HG02642 (cell line): Measurements from ENCODE around the gene ZNF81.
"Not testable (repeated sequence)": the region's sequence is repeated elsewhere in the genome, so short reads cannot be mapped to it uniquely, and the experiment has no call there.

ENCODE experiments used
- ATAC-seq: cut with Tn5 transposase; IDR thresholded peaks from one replicate; pipeline ENCODE4 v1.9.1; 2021; ENCODE audit warnings: mild to moderate bottlenecking; ENCODE audit not compliant: unreplicated experiment, poor library complexity

The ZNF81 gene

GRCh38 chrX:47918274-47918673, 81.6 kb downstream of the ZNF81 start:
- no peak for ATAC-seq

GRCh38 chrX:47927212-47927611, 90.5 kb downstream of the ZNF81 start:
- no peak for ATAC-seq

- ATAC-seq = not testable (repeated sequence)
These were observed 95.3 kb downstream of the ZNF81 start for GRCh38 chrX:47931970-47932369.

- no peak for ATAC-seq
These were observed 97.2 kb downstream of the ZNF81 start for GRCh38 chrX:47933946-47934345.

GRCh38 chrX:47936224-47936939, 99.7 kb downstream of the ZNF81 start:
- no peak for ATAC-seq

GRCh38 chrX:47936940-47937317, 100.2 kb downstream of the ZNF81 start:
- ATAC-seq = no peak

- no peak for ATAC-seq
These were observed 103.7 kb downstream of the ZNF81 start for GRCh38 chrX:47940448-47940847.

GRCh38 chrX:47941423-47941822, 104.7 kb downstream of the ZNF81 start:
- ATAC-seq = no peak

GRCh38 chrX:47955295-47955694, 118.6 kb downstream of the ZNF81 start:
- ATAC-seq = not testable (repeated sequence)

- no peak for ATAC-seq
These were observed 119.3 kb downstream of the ZNF81 start for GRCh38 chrX:47956016-47956415.

GRCh38 chrX:47958206-47958605, 121.5 kb downstream of the ZNF81 start:
- ATAC-seq = not testable (repeated sequence)

- ATAC-seq = no peak
These were observed 122.2 kb downstream of the ZNF81 start for GRCh38 chrX:47958761-47959342.

GRCh38 chrX:47960406-47960805, 123.7 kb downstream of the ZNF81 start:
- ATAC-seq = no peak

GRCh38 chrX:47961830-47962229, 125.1 kb downstream of the ZNF81 start:
- not testable (repeated sequence) for ATAC-seq

- ATAC-seq = not testable (repeated sequence)
These were observed 128.8 kb downstream of the ZNF81 start for GRCh38 chrX:47965526-47965925.
